Ishikawa (cell line): ENCODE results near the gene CCNJ.

Experiments used
- CEBPB ChIP-seq: IDR thresholded peaks from 2 replicates; pipeline ENCODE4 v1.6.1; 2012
- MAX ChIP-seq: IDR thresholded peaks from 2 replicates; pipeline ENCODE4 v1.6.1; 2012

DNA sequence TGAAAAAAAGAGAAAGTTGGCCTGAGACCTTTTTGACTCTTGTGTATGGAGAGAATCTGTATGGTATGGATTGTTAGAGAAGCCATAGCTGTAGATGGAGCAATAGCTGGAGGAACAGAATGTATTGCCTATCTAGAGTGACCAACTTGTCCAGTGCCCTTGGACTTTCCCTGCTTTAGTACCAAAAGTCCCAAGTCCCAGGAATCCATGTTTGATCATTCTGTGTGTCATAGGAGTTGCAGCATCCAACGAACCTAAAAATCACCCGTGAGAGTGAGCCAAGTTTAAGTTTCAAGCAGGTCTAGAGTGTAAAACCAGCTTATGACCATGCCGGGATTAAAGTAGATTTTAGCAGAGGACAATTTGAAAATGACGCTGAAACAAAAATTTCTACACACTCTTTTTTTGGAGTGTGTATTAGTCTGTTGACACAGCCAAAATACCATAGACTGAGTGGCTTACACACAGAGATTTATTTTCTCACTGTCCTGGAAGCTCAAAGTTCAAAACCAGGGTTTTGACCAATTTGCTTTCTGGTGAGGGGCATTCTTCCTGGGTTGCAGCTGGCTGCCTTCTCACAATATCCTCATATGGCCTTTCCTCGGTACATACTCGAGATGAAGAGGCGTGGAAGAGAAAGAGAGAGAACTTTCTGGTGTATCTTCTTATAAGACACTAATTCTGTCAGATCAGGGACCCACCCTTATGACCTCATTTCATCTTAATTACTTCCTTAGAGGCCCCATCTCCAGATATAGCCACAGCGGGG lies 49.8 kb downstream of the CCNJ start:
- no peak for TF ChIP-seq MAX
- TF ChIP-seq CEBPB, result no peak
